ENCODE results near the gene ADAMTS2. TPM values are rescaled to one million over a fixed set of nuclear protein-coding genes. Genes with fewer than 3 reads are reported as not detected.

The ADAMTS2 gene
- total RNA-seq, 3 donors from 2014 or later (not counting 1 experiment from before 2014, with no cell fraction given) = 0.28 TPM; not detected in 2

- H3K4me1 ChIP-seq (ENCODE audit: control insufficient read depth, insufficient read depth, low read length) = no peaks in the 10 kb centered on the region
- no peak overlapping the region for H3K27ac ChIP-seq (ENCODE audit: low read length)
- Mint-ChIP-seq H3K4me1 (no peaks in the 10 kb centered on the region), H3K27me3 (ENCODE audit: low read depth in 2 of 2) (peaks cover 0 to 8% of the 10 kb centered on the region in 2 donors), H3K9me3 (no peaks in the 10 kb centered on the region), H3K27ac (no peak overlapping the region), H3K4me3 (no peak overlapping the region), H3K36me3 (no peaks in the 10 kb centered on the region)
- no peaks in the 10 kb centered on the region for H3K27me3 ChIP-seq (ENCODE audit: control insufficient read depth, insufficient read depth, low read length)
- DNase-seq = no peak
- no peaks in the 10 kb centered on the region for H3K9me3 ChIP-seq (ENCODE audit: control insufficient read depth, insufficient read depth, low read length)
- intact Hi-C loops (cut with micrococcal nuclease) = no loop called here
- no peak for TF ChIP-seq CTCF (IDR thresholded peaks at IDR 0.05)
- WGBS (ENCODE audit: insufficient coverage) = 88% methylated on average over 13 of the region's 13 CpGs
- H3K4me3 ChIP-seq (ENCODE audit: low read length) = no peak overlapping the region
- H3K36me3 ChIP-seq (ENCODE audit: control insufficient read depth, insufficient read depth, low read length) = no peaks in the 10 kb centered on the region
- ATAC-seq = no peak
Measured at GRCh38 chr5:179187681-179188575, 157.3 kb downstream of the ADAMTS2 start.

DNA sequence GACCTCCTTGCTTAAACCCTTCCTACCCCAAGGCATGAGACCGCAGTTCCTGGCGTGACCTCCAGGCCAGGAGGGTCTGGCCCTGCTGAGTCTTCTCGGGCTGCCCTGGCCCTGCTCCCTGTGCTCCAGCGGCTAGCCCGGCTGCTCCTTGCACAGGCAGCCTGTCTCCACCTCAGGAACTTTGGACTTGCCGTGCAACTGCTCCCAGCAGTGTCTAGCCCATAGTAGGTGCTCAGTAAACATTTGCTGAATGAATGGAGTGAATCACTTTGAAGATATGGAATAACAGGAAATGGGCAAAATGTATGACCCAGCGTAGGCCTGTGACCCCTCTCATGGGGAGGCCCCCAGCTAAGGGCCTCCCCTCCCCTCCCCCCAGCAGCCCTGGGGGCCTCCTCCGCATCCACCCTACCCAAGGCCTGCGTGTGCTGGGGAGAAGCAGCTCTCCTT is 158.0 kb downstream of the ADAMTS2 start:
- Histone ChIP-seq H3K27ac (ENCODE audit: low read length) (no peak overlapping the region), H3K4me1 (ENCODE audit: control insufficient read depth, insufficient read depth, low read length) (no peaks in the 10 kb centered on the region), H3K27me3 (ENCODE audit: control insufficient read depth, insufficient read depth, low read length) (no peaks in the 10 kb centered on the region), H3K9me3 (ENCODE audit: control insufficient read depth, insufficient read depth, low read length) (no peaks in the 10 kb centered on the region), H3K36me3 (ENCODE audit: control insufficient read depth, insufficient read depth, low read length) (no peaks in the 10 kb centered on the region), H3K4me3 (ENCODE audit: low read length) (no peak overlapping the region)
- Mint-ChIP-seq H3K27me3 (ENCODE audit: low read depth in 2 of 2) (peaks cover under 1 to 8% of the 10 kb centered on the region in 2 donors), H3K4me3 (no peak overlapping the region), H3K36me3 (no peaks in the 10 kb centered on the region), H3K27ac (no peak overlapping the region), H3K4me1 (peaks cover under 1% of the 10 kb centered on the region in 2 donors), H3K9me3 (no peaks in the 10 kb centered on the region)
- ATAC-seq (no peak), DNase-seq (no peak)
- WGBS (ENCODE audit: insufficient coverage) = 92% methylated on average over 7 of the region's 9 CpGs
- intact Hi-C loops (cut with micrococcal nuclease) = no loop called here
- TF ChIP-seq CTCF (IDR thresholded peaks at IDR 0.05) = no peak

DNA sequence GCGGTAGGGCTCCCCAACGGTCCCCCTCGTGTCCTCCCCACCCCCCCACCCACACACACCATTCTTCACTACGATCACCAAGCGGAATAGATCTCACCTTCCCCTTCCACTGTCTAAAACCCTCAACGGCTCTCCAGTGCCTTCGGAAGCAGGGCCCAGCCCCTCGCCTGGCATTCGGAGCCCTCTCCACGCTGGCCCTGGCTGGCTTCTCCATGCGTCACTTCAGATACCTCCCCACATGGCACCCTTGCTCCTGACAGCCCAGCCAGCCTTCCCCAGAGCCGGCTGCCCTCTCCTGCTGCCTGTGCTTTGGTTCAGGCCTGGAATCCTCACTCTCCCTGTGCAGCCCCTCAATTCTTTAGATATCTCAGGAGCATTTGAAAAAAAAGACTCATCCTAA is 158.5 kb downstream of the ADAMTS2 start:
- ATAC-seq = no peak
- no peak overlapping the region for H3K27ac ChIP-seq (ENCODE audit: low read length)
- H3K9me3 ChIP-seq (ENCODE audit: control insufficient read depth, insufficient read depth, low read length) = no peaks in the 10 kb centered on the region
- no peaks in the 10 kb centered on the region for H3K4me1 ChIP-seq (ENCODE audit: control insufficient read depth, insufficient read depth, low read length)
- H3K27me3 ChIP-seq (ENCODE audit: control insufficient read depth, insufficient read depth, low read length) = no peaks in the 10 kb centered on the region
- H3K4me3 ChIP-seq (ENCODE audit: low read length) = no peak overlapping the region
- Mint-ChIP-seq H3K36me3 (no peaks in the 10 kb centered on the region), H3K9me3 (no peaks in the 10 kb centered on the region), H3K4me1 (peaks cover 5% of the 10 kb centered on the region in 2 donors), H3K4me3 (no peak overlapping the region), H3K27ac (no peak overlapping the region), H3K27me3 (ENCODE audit: low read depth in 2 of 2) (peaks cover 5 to 12% of the 10 kb centered on the region in 2 donors)
- TF ChIP-seq CTCF (IDR thresholded peaks at IDR 0.05) = no peak
- WGBS (ENCODE audit: insufficient coverage) = 75% methylated on average over 12 of the region's 12 CpGs
- intact Hi-C loops (cut with micrococcal nuclease) = no loop called here
- no peaks in the 10 kb centered on the region for H3K36me3 ChIP-seq (ENCODE audit: control insufficient read depth, insufficient read depth, low read length)
- DNase-seq = no peak

Data from natural killer cell (primary cell).